Posterior cingulate gyrus (tissue), 11 donors: ENCODE measurements around the gene SAMD10.

Source experiments
- DNase-seq, 10 donors: peaks; one replicate each; pipeline versions ENCODE4 v3.0.0 to v3.0.0-alpha.2; 2020 to 2021; ENCODE audit warnings: mixed read lengths in 3 of 10
- intact Hi-C: fragments of 100-400 bp; cut with DNase I; formaldehyde crosslinking; loops from one replicate; pipeline ENCODE4 v1.15.1; 2023

SAMD10 gene

DNA sequence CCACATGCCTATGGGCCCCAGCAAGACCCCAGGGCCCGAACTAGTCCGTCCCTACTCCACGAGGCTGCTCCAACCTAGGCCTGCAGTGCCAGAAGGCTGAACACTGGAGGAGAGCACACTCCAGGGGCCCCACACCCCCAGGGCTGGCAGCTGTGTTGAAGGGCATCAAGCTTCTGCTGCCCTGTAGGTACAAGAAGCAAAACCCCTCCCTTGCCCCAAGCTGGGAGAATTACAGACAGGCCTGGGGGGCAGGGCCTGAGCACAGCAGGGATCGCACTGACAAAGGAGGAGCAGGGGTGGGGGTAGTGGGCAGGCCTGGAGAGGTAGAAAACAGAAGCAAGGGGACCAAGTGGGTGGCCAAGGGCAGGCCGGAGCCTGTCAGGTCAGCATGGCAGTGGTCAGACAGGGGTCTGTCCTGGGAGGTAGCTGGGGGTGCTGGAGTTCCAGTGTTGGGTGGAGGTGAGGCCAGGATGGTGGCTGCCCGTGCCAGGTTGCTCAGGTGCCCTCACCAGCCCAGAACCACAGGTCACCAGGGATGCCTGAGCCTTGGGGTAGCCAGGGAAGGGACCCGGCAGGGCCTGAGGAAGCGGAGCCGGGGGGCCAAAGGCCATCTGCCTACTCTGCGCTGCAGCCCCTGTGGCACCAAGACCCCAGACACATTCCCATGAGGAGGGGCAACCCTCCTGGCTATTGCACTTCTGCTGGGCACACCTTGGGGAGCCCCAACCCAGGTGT lies 20.3 kb downstream of the SAMD10 start:
- no peak for DNase-seq
- intact Hi-C loops, result loop anchor here (5.0 kb wide), 1 partner anchor 332 kb away; the partner anchor contains the start of gene GMEB2

DNA sequence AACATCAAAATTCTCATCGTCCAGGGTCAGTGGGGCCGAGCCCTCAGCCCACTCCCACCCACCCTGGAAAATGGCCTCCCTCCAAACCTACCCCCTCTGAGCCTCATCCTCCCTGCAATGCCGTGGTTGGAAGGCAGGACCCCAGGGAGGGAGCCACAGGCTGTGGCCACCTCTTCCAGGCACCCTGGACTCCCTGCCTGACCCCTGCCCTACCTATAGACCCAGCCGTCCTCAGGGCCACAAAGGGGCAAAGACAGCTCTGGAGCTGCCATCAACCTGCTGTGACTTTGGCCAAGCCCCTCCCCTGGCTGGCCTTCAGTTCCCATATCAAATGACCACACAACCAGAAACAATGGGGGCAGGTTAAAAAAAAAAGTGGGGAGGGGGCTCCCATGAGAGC lies 21.0 kb downstream of the SAMD10 start:
- DNase-seq, result no peak
- intact Hi-C loops, result loop anchor here (5.0 kb wide), 1 partner anchor 331 kb away; the partner anchor contains the start of gene GMEB2

DNA sequence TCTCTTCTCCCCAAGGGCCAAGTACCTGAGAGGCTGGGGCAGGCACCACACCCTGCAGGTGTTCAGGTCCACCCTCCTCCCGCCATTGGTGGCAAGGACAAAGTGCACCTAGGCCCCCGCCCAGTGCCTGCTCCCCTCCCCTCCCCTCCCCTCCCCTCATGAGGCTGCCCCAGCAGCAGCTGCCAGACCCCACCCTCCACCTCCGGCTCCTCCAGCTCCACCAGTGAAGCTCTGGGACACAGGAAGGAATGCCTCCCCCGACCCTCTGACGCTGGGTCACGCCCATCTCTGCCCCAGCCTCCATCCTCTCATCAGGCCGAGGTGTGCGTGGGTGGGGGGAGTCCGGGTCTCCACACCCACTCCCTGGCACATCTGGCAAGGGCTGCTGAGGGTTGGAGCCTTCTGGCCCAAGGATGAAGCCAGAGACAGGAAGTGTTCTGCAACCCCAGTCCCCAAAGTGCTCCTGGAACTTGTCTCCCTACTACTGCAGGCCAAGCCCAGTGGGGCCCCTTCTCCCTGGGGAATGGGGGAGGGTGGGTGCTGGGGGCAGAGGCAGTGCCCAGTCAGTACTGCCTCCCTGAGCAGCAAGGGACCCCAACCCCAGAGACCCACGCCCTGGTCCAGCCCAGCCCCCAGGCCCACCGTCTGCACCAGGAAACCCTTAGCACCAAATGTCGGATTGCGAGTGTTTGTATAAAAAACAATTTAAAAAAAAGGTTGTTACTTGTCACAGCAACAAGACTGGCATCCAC lies 21.6 kb downstream of the SAMD10 start:
- no peak for DNase-seq
- intact Hi-C loops, result loop anchor here (2.0 to 5.0 kb wide), 3 partner anchors 63 to 331 kb away; partner anchors contain the start of genes ARFRP1, DNAJC5 and GMEB2

DNA sequence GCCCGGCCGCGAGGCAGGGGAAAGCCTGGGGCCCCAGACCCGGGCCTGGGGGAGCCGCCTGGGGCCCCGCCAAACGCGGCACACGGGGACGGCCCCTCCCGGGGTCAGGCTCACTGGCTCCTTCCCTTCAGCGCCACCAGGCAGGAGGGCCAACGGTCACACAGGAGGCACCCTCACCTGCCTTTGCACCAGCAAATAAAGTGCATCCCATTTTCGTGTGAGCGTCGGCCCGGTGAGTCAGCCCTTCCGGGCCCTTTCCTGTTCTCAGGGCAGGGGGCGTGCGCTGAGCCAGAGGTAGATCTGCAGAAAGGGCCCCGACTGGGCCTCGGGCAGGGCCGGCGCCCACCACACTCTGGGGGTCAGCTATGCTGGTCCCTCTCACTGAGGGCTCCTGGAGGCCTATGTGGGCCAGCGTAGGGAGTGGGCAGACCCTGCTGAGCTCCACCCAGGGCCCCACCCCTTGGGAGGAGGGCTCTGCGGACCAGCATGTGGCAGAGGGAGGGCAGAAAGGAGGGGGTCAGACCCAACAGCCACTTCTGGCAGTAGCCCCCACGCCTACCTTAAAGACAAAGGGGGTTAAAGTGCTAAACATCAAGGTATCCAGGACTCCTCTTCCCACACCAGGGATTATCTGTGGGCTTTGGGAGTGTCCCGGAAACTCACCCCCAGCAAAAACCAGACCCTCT lies 22.3 kb downstream of the SAMD10 start:
- intact Hi-C loops, result loop anchor here (2.0 to 5.0 kb wide), 3 partner anchors 62 to 330 kb away; partner anchors contain the start of genes ARFRP1, DNAJC5 and GMEB2
- DNase-seq, result peak in 8 of 10 donors; percentile 41 to 96 (median 67)

DNA sequence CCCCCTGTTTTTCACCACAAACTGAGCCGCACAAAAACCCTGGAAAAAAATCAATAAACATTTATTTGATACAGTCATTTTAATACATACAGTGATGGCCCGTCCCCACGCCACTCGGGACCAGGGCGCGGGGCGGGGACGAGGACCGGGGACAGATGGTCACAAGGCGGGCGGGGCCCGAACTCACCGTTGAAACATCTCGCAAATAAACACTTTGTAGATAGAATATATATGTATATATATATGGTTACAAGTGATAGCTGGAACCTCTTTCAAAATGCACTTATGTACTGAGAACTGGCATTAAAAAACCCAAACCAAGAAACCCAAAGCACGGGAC lies 22.8 kb downstream of the SAMD10 start:
- DNase-seq, result no peak
- intact Hi-C loops, result loop anchor here (1.0 to 5.0 kb wide), 5 partner anchors 25 to 329 kb away; partner anchors contain the start of genes ARFRP1, DNAJC5, GMEB2 and PRPF6

DNA sequence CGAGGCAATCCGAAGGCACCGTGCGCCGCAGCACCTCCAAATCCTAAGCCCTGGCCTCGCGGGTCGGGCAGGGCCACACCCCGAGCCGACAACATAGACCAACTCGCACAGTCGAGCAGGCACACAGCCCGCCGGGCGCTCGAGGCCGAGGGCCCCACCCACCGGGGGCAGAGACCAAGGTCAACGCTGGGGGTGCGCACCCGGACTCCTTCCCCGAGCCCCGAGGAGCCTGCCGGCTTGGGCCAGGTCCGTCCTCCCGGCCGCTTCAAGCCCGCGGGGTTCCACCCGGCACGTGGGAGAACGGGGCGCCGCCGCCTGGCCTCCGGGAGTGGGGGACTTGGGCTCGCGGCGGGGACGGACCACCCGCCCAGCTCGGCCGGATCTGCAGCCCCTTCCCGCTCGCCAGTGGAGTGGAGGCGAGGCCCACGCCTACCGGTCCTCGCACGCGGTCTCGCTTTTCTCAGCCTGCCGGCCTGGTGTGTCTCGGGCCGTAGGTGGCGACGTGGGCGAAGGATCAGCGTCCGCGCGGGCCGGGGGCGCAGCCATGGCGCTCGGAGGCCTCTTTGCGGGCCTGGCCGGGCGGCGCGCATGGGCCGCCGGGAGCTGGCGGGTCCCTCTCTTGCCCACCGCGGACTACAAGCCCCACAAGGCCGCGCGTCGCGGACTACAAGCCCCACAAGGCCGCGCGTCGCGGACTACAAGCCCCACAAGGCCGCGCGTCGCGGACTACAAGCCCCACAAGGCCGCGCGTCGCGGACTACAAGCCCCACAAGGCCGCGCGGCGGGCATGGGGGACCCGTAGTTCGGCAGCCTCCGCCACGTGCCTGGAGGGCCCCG lies 23.4 kb downstream of the SAMD10 start, which contains the start of gene UCKL1:
TSS of gene UCKL1 (minus strand) at position 590 of the 837 bp plus-strand sequence. CDS start at position 546, 44 bp downstream.
- DNase-seq, result peak; percentile 73 to 99 (median 88)
- intact Hi-C loops, result loop anchor here (1.0 to 5.0 kb wide), 6 partner anchors 25 to 329 kb away; partner anchors contain the start of genes ARFRP1, DNAJC5, GMEB2 and PRPF6

DNA sequence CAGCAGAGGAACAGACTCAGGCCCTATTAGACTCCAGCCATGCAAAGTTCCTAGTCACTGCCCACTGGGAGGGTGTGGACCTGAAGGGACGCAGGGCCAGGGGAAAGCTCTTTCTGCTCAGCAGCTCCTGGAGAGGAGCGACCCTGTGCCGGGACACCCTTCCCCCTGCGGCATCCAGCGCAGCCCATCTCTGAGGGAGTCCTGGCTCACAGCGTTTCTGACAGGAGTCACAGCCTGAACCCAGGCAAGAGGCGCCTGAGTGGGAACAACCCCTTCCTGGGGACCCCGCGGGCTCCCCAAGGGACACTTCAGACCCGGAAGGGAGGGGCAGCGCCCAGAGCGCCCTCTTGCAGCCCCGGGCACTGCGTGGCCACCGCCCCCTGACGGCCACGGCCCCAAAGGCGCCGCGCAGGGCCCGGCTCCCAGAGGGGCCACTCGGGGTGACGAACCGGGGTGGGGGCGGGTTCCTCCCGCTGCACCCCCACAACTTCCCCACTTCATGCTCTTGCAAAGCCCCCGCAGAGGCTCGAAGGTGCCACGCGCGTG lies 24.1 kb downstream of the SAMD10 start:
- DNase-seq, result peak in 5 of 10 donors; percentile 39 to 92 (median 54)
- intact Hi-C loops, result loop anchor here (1.0 to 5.0 kb wide), 2 partner anchors 46 to 328 kb away; partner anchors contain the start of gene GMEB2

DNA sequence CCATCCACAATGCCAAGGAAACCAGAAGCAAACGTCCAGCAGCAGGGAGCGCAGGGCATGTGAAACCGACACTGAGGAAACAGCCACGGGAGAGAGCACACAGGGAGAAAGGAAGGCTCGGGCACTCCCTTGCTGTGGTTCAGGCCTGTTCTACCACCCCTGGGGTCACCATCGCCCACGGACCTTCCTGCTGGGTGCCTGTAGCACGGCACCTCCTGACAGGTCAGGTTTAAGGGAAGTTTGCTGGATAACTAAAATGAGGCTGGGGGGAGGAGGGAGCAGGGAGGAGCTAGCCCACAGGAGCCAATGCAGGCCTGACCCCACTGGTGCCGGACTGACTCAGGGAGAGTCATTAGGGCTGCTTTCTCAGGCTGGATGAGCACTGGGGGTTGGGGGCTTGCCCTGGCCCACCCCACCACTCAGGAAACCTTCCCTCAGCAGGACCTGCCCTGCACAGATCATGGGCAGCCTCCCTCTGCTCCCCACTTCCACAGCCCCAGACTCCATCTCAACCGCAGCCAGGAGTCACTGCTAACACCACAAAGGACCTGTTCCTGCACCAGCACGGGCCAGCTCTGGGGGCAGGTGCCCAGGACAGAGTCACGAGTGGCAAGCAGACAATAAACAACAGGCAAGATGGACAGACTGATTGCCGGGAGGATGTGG lies 25.5 kb downstream of the SAMD10 start:
- DNase-seq, result no peak
- intact Hi-C loops, result no loop called here

DNA sequence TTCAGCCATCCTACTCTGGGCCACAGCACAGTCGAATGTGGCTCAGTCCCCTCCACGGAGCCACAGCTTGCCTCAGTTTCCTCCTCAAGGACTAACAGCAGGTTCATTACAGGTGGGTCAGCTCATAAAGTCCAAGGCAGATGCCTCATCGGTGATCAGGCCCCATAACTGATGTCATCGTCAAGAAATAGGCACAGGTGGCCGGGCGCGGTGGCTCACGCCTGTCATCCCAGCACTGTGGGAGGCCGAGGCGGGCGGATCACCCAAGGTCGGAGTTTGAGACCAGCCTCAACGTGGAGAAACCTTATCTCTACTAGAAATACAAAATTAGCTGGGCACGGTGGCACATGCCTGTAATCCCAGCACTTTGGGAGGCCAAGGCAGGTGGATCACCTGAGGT lies 26.7 kb downstream of the SAMD10 start:
- intact Hi-C loops, result no loop called here
- DNase-seq, result no peak

DNA sequence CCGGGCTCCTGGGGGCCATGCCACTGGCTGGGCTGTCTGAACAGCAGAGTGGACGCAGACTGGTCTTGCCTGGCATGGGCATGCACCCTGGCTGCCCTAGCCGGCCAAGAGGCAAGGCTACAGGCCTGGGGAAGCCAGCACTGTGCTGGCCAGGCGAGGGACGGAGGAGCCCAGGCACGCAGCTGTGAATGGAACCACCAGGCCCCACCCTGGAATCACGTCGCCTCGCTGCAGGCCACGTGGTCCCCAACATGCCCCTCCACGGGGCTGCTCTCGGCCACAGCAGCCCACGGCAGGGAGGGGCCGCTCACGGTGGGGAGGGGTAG lies 27.3 kb downstream of the SAMD10 start:
- intact Hi-C loops, result no loop called here
- DNase-seq, result no peak

DNA sequence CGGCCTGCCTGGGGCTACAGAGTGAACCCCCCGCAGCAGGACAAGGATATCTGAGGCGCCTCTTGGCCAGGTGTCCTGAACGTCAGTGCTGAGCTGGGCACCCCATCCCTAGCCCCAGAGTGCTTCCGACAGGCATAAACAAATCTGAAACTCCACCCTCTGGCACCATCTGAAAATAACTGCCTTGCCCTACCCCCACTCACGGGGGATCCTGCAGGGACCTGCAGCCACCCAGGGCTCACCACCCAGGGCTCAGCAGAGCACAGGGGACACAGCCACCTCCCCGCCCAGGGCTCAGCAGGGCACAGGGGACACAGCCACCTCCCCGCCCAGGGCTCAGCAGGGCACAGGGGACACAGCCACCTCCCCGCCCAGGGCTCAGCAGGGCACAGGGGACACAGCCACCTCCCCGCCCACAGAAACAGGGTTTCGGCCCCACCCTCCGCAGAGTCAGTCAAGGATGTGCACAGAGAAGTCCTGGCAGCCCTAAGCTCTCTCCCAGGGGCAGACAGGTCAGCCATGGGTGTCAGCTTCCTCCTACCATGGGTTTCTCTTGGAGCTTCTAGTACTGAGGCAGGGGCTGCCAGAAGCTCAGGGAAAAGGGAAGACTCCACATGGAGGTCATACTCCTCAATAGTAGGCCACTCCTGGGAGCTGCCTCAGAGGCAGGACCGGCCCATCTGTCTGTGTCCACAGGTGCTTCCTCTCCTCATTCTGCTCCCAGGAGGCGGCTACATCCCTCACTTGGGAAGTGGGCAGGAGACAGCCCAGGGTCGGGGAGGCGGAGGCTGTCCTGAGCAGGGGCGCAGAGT lies 27.8 kb downstream of the SAMD10 start:
- DNase-seq, result no peak
- intact Hi-C loops, result no loop called here

DNA sequence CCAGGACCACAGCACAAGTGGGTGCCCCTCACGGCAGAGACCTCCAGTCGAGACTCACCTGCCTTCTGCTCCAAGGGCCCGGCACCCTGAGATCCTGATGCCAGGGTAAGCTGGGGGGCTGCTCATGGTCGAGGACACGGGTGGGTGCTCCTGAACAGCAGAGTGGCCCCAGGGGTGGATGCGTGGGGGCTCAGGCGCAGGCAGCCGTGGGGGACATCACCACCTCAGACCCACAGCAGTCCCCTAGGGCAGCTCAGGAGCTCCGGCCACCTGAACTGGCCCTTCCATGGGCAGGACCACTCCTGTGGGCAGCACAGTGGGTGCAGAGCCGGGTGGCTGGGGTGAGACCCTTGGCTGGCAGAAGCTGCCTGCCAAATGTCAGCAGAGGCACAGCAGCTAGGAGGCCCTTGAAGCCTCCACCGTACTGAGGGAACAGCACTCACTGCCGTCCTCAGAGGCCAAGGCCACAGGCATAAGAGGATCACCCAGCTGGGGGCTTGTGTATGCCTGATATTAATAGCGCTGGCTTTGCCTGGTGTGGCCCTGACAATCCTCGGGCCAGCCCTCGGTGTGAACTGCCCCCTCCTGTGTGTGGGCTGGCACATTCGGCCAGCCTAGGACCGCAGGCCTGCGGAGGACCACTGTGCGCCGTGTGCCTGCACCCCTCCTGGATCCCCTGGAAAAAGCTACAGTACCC lies 28.6 kb downstream of the SAMD10 start:
- DNase-seq, result no peak
- intact Hi-C loops, result no loop called here

DNA sequence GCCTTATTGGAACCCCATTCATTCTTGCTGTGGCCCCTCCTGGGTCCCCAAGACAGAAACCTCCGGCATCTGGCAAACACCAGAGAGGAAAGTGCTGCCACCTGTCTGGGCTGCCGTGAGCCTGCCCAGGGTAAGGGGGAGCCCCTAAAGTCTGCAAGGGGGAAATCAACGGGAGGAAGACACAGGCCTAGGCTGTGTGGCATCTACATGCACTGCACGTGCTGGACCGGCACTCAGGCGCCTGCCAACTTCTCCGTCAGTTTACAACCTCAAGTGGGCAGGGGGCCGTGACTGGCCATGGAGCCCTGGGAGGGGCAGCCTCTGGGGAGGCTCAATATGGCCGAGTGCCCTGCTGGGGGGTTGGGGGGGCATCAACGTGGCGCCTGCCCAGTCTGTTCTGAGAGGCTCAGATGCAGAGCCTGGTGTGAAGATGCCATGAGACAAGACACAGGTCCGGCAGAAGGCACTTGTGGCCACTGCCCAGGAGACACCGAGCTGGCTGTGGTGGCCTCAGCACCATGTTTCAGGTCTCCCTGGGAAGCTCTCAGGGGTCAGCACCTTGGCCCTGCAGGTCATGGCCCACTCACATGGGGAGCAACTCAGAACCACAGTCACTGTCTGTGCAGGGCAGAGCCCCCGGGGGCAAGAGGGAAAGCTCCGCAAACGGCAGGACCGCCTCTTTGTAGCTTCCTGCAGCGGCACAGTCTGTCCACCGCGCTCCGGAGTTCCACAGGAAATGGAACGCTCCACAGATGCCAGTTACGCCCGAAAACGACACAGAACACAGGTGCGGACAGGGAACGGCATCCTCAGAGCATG lies 31.6 kb downstream of the SAMD10 start:
- peak in 5 of 10 donors; percentile 47 to 93 (median 68) for DNase-seq
- intact Hi-C loops, result no loop called here

DNA sequence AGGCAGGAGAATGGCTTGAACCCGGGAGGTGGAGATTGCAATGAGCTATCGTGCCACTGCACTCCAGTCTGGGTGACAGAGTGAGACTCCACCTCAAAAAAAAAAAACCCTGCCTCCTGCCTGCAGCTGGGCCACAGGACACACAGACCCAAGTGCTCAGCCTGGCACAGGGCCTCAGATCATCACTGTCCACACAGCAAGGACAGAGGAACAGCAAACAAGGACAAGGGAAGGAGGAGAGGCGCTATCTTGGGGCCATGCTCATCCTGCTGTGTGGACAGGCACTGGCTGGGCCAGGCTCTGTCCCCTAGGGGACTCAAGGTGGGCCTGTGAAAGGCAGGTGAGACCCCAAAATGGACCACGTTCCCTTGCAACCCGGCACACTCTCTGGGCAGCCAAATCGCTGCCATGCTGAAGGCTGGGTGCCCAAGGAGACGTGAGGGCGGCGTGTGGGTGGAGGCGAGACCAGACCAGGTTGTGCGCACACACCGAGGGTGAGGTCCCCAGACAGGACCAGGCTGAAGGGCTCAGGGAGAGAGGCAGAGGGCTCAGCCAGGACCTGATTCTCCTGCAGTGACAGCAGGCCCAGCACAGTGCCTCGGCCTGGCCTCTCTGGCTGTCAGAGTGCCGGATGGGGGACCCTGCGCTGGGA lies 32.3 kb downstream of the SAMD10 start:
- DNase-seq, result peak in 1 of 10 donors; percentile 70

DNA sequence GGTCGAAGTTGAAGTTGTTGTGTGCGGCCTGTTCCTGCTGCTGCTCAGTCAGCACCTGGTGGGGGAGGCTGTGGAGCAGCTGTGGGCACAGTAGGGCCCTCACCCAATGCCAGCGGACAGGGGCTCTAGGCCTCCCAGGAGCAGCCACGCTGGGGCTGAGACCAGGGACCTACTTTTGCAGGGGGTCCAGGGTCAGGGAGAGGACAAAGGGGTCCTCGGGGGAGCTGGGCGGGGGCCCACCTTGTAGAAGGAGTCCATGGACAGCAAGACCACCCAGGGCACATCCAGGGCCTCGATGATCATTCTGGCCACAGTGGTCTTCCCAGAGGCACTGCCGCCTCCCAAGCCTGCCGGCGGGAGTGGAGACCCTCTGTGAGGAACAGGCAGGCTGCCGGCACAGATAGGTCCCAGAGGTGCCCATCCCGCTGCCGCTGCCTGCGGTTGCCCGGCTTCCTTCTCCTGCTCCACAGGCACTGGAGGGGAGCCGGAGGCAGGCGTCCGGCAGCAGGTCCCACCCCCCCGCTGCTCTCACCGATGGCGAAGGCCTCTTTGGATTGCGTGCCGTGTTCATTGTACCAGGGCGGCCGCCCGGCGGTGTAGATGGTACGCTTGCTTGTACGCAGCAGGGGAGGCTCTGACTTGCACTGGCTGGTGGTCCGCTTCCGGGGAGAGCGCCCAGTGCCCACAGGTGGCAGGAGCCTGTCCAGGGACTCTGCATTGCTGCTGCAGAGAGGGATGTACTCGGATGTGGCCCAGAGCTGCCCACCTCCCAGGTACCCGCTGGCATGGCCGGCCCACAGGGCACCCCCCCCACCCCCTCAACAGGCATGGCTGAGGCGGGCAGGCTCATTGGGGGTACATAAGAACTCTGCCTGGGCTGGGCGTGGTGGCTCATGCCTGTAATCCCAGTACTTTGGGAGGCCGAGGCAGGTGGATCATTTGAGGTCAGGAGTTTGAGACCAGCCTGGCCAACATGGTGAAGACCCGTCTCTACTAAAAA lies 33.2 kb downstream of the SAMD10 start:
- intact Hi-C loops, result no loop called here
- peak in 1 of 10 donors; percentile 82 for DNase-seq

More for the DNA sequence above, 32.3 kb downstream of the SAMD10 start:
- intact Hi-C loops, result no loop called here
